NCI-H524 treated with DMSO at 0.1 percent for 48 hours (cell line): ENCODE measurements around the gene LYPD5.
"Not testable (repeated sequence)": the region's sequence is repeated elsewhere in the genome, so short reads cannot be mapped to it uniquely, and the experiment has no call there.

Experiments
- DNase-seq: peaks from one replicate; lab custom pipeline; 2025; lab: John Stamatoyannopoulos, UW

LYPD5 gene, protein sequence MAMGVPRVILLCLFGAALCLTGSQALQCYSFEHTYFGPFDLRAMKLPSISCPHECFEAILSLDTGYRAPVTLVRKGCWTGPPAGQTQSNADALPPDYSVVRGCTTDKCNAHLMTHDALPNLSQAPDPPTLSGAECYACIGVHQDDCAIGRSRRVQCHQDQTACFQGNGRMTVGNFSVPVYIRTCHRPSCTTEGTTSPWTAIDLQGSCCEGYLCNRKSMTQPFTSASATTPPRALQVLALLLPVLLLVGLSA

DNA sequence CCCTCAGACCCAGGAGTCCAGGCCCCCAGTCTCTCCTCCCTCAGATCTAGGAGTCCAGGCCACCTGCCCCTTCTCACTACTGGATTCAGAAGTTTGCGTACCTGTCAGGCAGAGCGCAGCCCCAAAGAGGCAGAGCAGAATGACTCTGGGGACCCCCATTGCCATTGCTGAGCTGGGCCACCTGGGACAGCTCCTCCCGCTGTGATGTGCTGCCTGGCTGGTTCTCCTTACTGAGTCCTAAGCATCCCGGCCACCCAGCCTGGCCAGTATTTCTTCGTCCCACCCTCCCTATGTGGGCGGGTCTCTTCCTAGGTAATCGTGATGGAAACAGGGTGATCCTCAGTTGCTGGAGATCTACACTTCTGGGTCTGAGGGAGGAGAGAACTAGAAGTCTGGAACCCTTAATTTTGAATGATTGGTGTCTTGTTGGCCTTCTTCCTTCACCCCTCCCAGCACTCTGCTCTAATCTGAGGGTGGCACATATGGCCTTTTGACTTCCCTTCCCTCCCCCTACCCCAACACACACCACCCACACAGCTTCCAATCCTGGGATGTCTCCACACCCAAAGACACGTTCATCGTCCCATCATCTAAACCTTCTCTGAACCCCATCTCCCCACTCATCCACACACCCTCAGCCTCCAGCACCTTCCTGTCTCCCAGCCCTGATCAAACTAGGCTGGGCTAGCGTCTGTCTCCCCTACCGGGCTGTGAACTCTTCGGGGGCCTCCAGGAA, at the start of gene LYPD5:
LYPD5 (minus strand) TSS at position 232 of the 736 bp plus-strand sequence; CDS start at position 165, 67 bp downstream.
- DNase-seq, result no peak

DNA sequence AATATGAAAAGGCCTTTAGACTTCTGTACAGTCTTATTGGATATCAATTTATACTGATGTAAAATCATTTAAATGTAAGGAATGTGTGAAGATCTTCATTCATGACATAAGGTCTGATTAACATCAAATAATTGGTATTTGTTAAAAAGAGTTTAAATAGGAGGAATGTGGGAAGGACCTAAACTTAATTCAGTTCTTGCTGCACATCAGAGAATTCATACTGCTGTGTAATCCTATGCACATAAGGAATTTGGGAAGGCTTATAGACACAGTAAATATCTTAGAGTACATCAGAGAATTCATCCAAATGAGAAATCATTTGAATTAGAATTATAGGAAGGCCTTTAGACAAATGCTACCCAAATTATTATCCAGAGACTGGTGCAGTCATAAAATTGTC, 46.6 kb upstream of the LYPD5 start:
- DNase-seq, result no peak

DNA sequence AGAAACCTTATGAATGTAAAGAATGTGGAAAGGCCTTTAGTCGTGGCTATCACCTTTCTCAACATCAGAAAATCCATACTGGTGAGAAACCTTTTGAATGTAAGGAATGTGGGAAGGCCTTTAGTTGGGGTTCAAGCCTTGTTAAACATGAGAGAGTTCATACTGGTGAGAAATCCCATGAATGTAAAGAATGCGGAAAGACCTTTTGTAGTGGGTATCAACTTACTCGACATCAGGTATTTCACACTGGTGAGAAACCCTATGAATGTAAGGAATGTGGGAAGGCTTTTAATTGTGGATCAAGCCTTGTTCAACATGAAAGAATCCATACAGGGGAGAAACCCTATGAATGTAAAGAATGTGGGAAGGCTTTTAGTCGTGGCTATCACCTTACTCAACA, 45.6 kb upstream of the LYPD5 start:
- DNase-seq, result no peak

DNA sequence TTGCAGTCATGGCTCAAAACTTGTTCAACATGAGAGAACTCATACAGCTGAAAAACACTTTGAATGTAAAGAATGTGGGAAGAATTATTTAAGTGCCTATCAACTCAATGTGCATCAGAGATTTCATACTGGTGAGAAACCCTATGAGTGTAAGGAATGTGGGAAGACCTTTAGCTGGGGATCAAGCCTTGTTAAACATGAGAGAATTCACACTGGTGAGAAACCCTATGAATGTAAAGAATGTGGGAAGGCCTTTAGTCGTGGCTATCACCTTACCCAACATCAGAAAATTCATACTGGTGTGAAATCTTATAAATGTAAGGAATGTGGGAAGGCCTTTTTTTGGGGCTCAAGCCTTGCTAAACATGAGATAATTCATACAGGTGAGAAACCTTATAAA, 45.0 kb upstream of the LYPD5 start:
- no peak for DNase-seq

GRCh38 chr19:43842007-43842406, 39.8 kb upstream of the LYPD5 start:
- no peak for DNase-seq

DNA sequence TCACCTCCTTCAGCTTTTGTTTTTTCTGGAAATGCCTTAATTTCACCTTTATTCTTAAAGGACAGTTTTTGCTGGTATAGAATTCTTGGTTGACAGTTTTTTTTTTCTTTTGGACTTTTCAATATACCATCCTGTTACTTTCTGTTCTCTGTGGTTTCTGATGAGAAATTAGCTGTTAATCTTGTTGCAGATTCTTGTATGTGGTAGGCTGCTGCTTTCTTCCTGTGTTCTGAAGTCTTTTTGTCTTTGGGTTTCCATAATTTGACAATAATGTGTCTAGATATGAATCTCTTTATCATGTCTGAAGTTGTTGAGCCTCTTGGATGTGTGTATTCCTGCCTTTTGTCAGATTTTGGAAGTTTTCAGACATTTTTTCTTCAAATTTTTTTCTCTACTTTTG, 36.9 kb upstream of the LYPD5 start:
- DNase-seq, result no peak

GRCh38 chr19:43826787-43827754, 24.8 kb upstream of the LYPD5 start, which contains the start of gene ZNF283:
Gene ZNF283 (plus strand): TSS chr19:43827321. CDS start chr19:43833505, 6,184 bp downstream.
- DNase-seq, result peak; percentile 52

DNA sequence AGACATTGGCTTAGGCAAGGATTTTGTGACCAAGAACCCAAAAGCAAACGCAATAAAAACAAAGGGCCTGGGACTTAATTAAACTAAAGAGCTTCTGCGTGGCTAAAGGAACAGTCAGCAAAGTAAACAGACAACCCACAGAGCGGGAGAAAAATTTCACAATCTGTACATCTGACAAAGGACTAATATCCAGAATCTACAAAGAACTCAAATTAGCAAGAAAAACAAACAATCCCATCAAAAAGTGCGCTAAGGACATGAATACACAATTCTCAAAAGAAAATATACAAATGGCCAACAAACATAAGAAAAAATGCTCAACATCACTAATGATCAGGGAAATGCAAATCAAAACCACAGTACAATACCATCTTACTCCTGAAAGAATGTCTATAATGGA, 22.3 kb upstream of the LYPD5 start:
- DNase-seq, result not testable (repeated sequence)

GRCh38 chr19:43823856-43824255, 21.6 kb upstream of the LYPD5 start:
- not testable (repeated sequence) for DNase-seq

- no peak for DNase-seq
Observed at GRCh38 chr19:43820884-43821215, 18.6 kb upstream of the LYPD5 start.

- DNase-seq, result no peak
Observed at GRCh38 chr19:43820098-43820883, 18.0 kb upstream of the LYPD5 start.

DNA sequence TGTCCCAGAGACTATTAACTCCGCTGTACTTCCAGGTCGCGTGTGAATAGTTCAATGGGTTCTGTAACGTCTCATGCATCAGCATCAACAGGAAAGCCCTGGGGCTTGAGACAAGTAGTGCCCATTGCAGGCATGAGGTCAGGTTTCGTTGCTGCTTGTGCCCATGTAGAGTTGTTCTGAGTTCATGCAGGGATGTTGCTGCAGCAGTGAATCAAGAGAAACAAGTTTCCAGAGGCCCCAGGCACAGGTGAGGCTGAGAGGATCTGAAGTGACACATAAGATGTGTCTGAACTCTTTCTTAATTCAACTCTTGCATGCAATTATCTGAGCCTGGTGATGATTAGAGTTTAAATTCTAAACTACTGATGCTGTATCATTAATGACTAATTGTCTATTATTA, 16.3 kb upstream of the LYPD5 start:
- no peak for DNase-seq

DNA sequence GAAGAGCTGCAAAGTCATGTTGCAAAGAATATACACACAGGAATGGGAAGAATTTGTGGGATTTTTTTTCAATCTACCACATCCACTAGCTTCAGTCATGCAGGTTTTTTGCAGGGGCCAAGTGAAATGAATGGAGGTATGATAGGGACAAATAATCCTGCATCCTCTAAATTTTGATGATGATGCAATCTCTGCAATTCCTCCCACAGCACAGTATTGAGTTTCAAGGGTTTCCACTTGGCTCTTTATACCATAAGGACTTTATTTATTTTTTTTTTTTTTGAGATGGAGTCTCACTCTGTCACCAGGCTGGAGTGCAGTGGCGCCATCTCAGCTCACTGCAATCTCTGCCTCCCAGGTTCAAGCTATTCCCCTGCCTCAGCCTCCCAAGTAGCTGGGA, 15.2 kb upstream of the LYPD5 start:
- DNase-seq, result not testable (repeated sequence)

GRCh38 chr19:43814663-43815352, 12.6 kb upstream of the LYPD5 start:
- DNase-seq, result no peak

DNA sequence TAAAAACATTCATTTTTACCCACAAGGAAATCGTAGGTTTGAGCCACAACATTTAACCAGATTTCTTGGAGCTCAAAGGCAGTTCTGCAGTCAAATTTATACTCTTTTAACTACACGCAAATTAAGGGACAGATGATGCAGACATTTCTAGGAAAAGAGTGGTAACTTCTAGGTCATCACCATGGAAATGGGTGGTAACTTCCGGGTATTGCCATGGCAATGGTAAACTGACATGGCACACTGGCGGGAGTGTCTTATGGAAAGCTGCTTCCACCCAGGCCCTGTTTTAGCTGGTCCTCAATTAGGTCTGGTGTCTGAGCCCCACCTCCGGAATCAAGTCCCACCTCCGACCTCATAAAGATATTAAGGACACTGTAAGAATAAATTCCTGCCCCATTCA, 10.4 kb upstream of the LYPD5 start:
- no peak for DNase-seq

DNA sequence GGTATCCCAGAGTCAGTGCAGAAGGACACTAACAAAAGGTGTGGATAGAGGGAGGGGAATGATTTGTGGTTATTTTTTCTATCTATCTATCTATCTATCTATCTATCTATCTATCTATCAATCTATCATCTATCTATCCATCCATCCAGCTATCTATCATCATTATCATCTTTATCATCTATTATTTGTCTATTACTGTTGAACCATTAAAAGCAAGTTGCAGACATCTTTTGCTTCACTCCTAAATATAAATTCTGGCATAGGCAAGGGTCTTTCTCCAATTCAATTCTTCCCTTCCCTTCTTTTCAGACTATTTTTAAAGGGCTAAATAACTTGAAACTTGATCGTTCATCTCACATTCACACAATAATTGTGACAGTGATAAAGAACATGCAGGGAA, 10.0 kb upstream of the LYPD5 start:
- DNase-seq, result no peak

DNA sequence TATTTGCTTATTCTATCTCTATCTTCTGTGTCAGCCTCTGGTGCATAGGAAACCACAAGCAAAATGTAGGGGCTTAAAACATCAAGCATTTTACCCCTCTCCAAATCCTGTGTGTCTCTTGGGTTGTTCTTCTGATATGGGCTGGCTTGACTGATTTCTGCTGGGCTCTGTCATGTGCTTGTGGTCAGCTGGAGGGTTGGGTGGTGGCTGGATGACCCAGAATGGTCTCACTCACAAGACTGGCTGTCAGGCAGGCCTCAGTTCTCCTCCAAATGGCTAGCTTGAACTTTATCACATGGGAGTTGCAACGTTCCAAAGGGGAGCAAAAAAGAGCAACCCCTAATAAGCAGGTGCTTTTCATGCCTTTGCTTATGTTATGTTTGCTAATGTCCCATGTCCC, 9.6 kb upstream of the LYPD5 start:
- no peak for DNase-seq

GRCh38 chr19:43809762-43810696, 7.8 kb upstream of the LYPD5 start:
- DNase-seq, result no peak

GRCh38 chr19:43807651-43808050, 5.4 kb upstream of the LYPD5 start:
- DNase-seq, result no peak

GRCh38 chr19:43806848-43807247, 4.6 kb upstream of the LYPD5 start:
- no peak for DNase-seq
